Ascending aorta (tissue), 2 donors: ENCODE results near the gene HPX. TPM values are rescaled to one million over a fixed set of nuclear protein-coding genes. Genes with fewer than 3 reads are reported as not detected.

Source experiments
- DNase-seq, 2 donors: peaks; one replicate each; pipeline ENCODE4 v3.0.0-alpha.2; 2019; ENCODE audit warnings: low spot score in 2 of 2
- H3K27ac ChIP-seq, 2 donors: fragments of 200-600 bp; sonication (generic); one replicate each; pipeline ENCODE4 v1.5.1; 2016 to 2017; ENCODE audit warnings: mild to moderate bottlenecking in 1 of 2
- H3K27me3 ChIP-seq: fragments of 200-600 bp; sonication (generic); one replicate; pipeline ENCODE4 v1.5.1; 2017
- H3K36me3 ChIP-seq, 2 donors: fragments of 200-600 bp; sonication (generic); one replicate each; pipeline ENCODE4 v1.5.1; 2016
- H3K4me1 ChIP-seq, 2 donors: fragments of 200-600 bp; sonication (generic); one replicate each; pipeline ENCODE4 v1.5.1; 2016 to 2017; ENCODE audit warnings: mild to moderate bottlenecking in 1 of 2
- H3K4me3 ChIP-seq, 2 donors: fragments of 200-600 bp; sonication (generic); one replicate each; pipeline ENCODE4 v1.5.1; 2016 to 2017; ENCODE audit warnings: mild to moderate bottlenecking in 1 of 2
- H3K9me3 ChIP-seq, 2 donors: fragments of 200-600 bp; sonication (generic); one replicate each; pipeline ENCODE4 v1.5.1; 2016
- CTCF ChIP-seq, 3 experiments: fragments of 200-600 bp in 2 of 3; fragments of 450-650 bp in 1 of 3; sonication (generic) in 2 of 3; IDR thresholded peaks; one replicate each; pipeline ENCODE4 v1.5.1; 2016 to 2019; ENCODE audit warnings: antibody characterized with exemption in 3 of 3, mild to moderate bottlenecking in 1 of 3, moderate library complexity in 1 of 3
- intact Hi-C: fragments of 100-400 bp; cut with DNase I; formaldehyde crosslinking; loops from one replicate; pipeline ENCODE4 v1.15.1; 2023
- total RNA-seq: library from RNA; depleted of rRNA; stranded (reverse); fragments of >200 nt; gene quantifications from one replicate; pipeline ENCODE4 v1.1.0, GENCODE V29; 2016

HPX gene
- total RNA-seq, 1 donor from 2014 or later: 16.8 TPM

- peak in 1 of 3 experiments; percentile 4 for TF ChIP-seq CTCF (IDR thresholded peaks at IDR 0.05)
- Histone ChIP-seq H3K4me3 (peak overlapping the region; percentile 85 to 88), H3K4me1 (peaks cover 7 to 21% of the 10 kb centered on the region in 2 donors), H3K27ac (peak overlapping the region; percentile 94 to 96), H3K36me3 (peaks cover 21 to 30% of the 10 kb centered on the region in 2 donors), H3K27me3 (no peaks in the 10 kb centered on the region), H3K9me3 (no peaks in the 10 kb centered on the region)
- DNase-seq: no peak
- intact Hi-C loops: loop anchor here (1.0 to 5.0 kb wide), 5 partner anchors 36 to 240 kb away; partner anchors contain the start of genes CAVIN3, FHIP1B and MRPL17
These were observed 33.6 kb upstream of the HPX start for GRCh38 chr11:6474413-6474792.

- peak within 1 kb of the TSS; percentile 85 to 88 for H3K4me3 ChIP-seq
- intact Hi-C loops: loop anchor here (1.0 to 5.0 kb wide), 6 partner anchors 35 to 239 kb away; partner anchors contain the start of genes CAVIN3, FHIP1B, MRPL17 and SMPD1
- no peaks in the 10 kb centered on the region for H3K27me3 ChIP-seq
- H3K4me1 ChIP-seq: peaks cover 7 to 24% of the 10 kb centered on the region in 2 donors
- no peaks in the 10 kb centered on the region for H3K9me3 ChIP-seq
- DNase-seq: peak; percentile 74 to 96
- peak in 2 of 3 experiments; percentile 22 to 39 for TF ChIP-seq CTCF (IDR thresholded peaks at IDR 0.05)
- peaks cover 21 to 23% of the 10 kb centered on the region in 2 donors for H3K36me3 ChIP-seq
- peak within 1 kb of the TSS; percentile 94 to 96 for H3K27ac ChIP-seq
These were observed 32.9 kb upstream of the HPX start, which contains the start of gene TRIM3 for GRCh38 chr11:6473451-6474412. TRIM3 (minus strand) TSS chr11:6473941; CDS start chr11:6465695, 8,246 bp downstream.

GRCh38 chr11:6472934-6473333 lies 32.1 kb upstream of the HPX start:
- peak overlapping the region; percentile 85 to 88 for H3K4me3 ChIP-seq

GRCh38 chr11:6469599-6469998 lies 28.8 kb upstream of the HPX start:
- H3K27ac ChIP-seq: peak overlapping the region; percentile 56 to 65
- intact Hi-C loops: no loop called here

More at GRCh38 chr11:6472934-6473333, 32.1 kb upstream of the HPX start:
- Histone ChIP-seq H3K27ac (peak overlapping the region; percentile 94 to 96), H3K4me1 (peaks cover 7 to 24% of the 10 kb centered on the region in 2 donors), H3K27me3 (no peaks in the 10 kb centered on the region), H3K9me3 (no peaks in the 10 kb centered on the region), H3K36me3 (peaks cover 13 to 15% of the 10 kb centered on the region in 2 donors)
- TF ChIP-seq CTCF (IDR thresholded peaks at IDR 0.05): no peak
- intact Hi-C loops: loop anchor here (2.0 to 5.0 kb wide), 2 partner anchors 82 to 209 kb away; partner anchors contain the start of genes MRPL17 and SMPD1
- no peak for DNase-seq

More at GRCh38 chr11:6469599-6469998, 28.8 kb upstream of the HPX start:
- no peak for TF ChIP-seq CTCF (IDR thresholded peaks at IDR 0.05)
- Histone ChIP-seq H3K9me3 (no peaks in the 10 kb centered on the region), H3K36me3 (peaks cover 1 to 7% of the 10 kb centered on the region in 2 donors), H3K4me3 (no peak overlapping the region), H3K4me1 (peaks cover 7 to 19% of the 10 kb centered on the region in 2 donors), H3K27me3 (no peaks in the 10 kb centered on the region)
- no peak for DNase-seq
